ENCODE data around the gene MLH1.

GRCh38 chr3:37067577-37067976 lies 74.3 kb downstream of the MLH1 start:
- TF ChIP-seq CTCF (IDR thresholded peaks at IDR 0.05) (no peak), POLR2A (IDR thresholded peaks at IDR 0.05) (no peak)
